Peyer's patch (tissue), 4 donors: ENCODE results near the gene PDE3A.

Experiments
- POLR2A ChIP-seq, 2 donors: fragments of 450-650 bp; IDR thresholded peaks; one replicate each; pipeline ENCODE4 v1.5.1; 2017; ENCODE audit warnings: antibody characterized with exemption in 2 of 2, mild to moderate bottlenecking in 2 of 2, moderate library complexity in 2 of 2
- TF ChIP-seq, protein P1 (sequence below), 6 experiments: fragments of 450-650 bp in 4 of 6; fragments of 200-600 bp in 2 of 6; sonication (generic) in 1 of 6; IDR thresholded peaks; one replicate each; pipeline ENCODE4 v1.5.1; 2017 to 2019; ENCODE audit warnings: antibody characterized with exemption in 6 of 6, mild to moderate bottlenecking in 3 of 6, moderate library complexity in 1 of 6

DNA sequence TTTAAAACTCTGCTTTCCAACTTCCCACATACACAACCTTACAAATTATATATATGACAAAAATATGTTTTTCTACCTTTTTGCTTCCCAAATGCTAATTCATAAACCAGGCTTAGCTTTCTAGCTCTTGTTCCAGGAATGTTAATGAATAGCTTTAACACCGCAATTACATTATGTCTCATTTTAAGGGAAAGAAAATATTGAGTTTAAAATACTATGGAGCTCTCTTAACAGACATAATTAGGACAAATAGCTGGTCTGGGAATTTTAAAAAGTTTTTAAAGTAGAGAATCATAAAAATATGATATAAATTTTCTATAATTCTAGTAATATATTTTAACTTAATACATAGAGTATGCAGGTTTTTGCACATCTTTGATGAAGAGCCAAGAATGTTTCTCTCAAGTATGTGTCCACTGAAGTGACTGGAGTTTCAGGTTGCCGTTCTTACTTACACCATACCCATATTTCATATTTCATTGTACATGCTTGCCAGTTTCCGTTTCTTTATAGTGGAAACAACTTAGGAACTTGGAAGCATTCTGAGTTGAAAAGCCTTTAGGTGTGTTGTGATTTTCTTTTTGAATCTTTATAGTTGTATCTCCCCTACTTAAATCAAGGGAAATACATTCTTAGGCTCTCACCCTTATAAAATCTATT lies 236.2 kb downstream of the PDE3A start:
- no peak for TF ChIP-seq POLR2A (IDR thresholded peaks at IDR 0.05)
- TF ChIP-seq, protein P1, sequence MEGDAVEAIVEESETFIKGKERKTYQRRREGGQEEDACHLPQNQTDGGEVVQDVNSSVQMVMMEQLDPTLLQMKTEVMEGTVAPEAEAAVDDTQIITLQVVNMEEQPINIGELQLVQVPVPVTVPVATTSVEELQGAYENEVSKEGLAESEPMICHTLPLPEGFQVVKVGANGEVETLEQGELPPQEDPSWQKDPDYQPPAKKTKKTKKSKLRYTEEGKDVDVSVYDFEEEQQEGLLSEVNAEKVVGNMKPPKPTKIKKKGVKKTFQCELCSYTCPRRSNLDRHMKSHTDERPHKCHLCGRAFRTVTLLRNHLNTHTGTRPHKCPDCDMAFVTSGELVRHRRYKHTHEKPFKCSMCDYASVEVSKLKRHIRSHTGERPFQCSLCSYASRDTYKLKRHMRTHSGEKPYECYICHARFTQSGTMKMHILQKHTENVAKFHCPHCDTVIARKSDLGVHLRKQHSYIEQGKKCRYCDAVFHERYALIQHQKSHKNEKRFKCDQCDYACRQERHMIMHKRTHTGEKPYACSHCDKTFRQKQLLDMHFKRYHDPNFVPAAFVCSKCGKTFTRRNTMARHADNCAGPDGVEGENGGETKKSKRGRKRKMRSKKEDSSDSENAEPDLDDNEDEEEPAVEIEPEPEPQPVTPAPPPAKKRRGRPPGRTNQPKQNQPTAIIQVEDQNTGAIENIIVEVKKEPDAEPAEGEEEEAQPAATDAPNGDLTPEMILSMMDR (IDR thresholded peaks at IDR 0.05): no peak
